Body of pancreas (tissue), 4 donors: Measurements from ENCODE around the gene TBX4. TPM values are rescaled to one million over a fixed set of nuclear protein-coding genes. Genes with fewer than 3 reads are reported as not detected.

Experiments used
- ATAC-seq: fragments of 150-250 bp; one replicate; pipeline ENCODE4 v1.9.1; 2016
- DNase-seq, 4 donors: peaks; one replicate each; pipeline ENCODE4 v3.0.0-alpha.2; 2019
- H3K27ac ChIP-seq, 4 donors: fragments of 200-600 bp; sonication (generic); 1 replicate in 3 of 4; 2 replicates in 1 of 4; pipeline versions ENCODE4 v1.5.1 to v1.6.1; 2016 to 2019; ENCODE audit warnings: mild to moderate bottlenecking in 1 of 4, mixed read lengths in 1 of 4, moderate library complexity in 1 of 4
- H3K27me3 ChIP-seq, 2 donors: fragments of 200-600 bp; sonication (generic); one replicate each; pipeline ENCODE4 v1.6.0; 2016; ENCODE audit warnings: mild to moderate bottlenecking in 1 of 2
- H3K36me3 ChIP-seq, 2 donors: fragments of 200-600 bp; sonication (generic); replicated peaks in 1 of 2; 2 replicates each; pipeline ENCODE4 v1.5.1; 2016; ENCODE audit warnings: low read depth in 2 of 2; ENCODE audit not compliant: insufficient read depth in 1 of 2
- H3K4me1 ChIP-seq: fragments of 200-600 bp; sonication (generic); one replicate; pipeline ENCODE4 v1.6.0; 2016
- H3K4me3 ChIP-seq, 2 donors: fragments of 200-600 bp; sonication (generic); 1 replicate in 1 of 2; 2 replicates in 1 of 2; pipeline ENCODE4 v1.5.1; 2016 to 2019
- H3K9me3 ChIP-seq, 3 donors: fragments of 200-600 bp; sonication (generic); 1 replicate in 2 of 3; 2 replicates in 1 of 3; pipeline ENCODE4 v1.5.1; 2016
- POLR2A ChIP-seq, 3 donors: fragments of 450-650 bp; IDR thresholded peaks; one replicate each; pipeline ENCODE4 v1.6.1; 2016; ENCODE audit warnings: antibody characterized with exemption in 3 of 3, mild to moderate bottlenecking in 2 of 3
- WGBS, 2 donors: methylation state at CpG; one replicate each; pipeline ENCODE4 v1.1.5; 2017; 5-methylcytosine and 5-hydroxymethylcytosine counted together
- intact Hi-C: fragments of 100-400 bp; cut with DNase I; formaldehyde crosslinking; loops from one replicate; pipeline ENCODE4 v1.15.1; 2023
- total RNA-seq, 2 donors: library from RNA; depleted of rRNA; stranded (reverse); fragments of >200 nt; gene quantifications; one replicate each; pipeline ENCODE4 v1.1.0, GENCODE V29; 2016
- TF ChIP-seq, protein P1 (sequence below), 7 experiments: fragments of 450-650 bp in 4 of 7; fragments of 200-600 bp in 3 of 7; sonication (generic) in 3 of 7; IDR thresholded peaks; one replicate each; pipeline ENCODE4 v1.5.1; 2016 to 2019; ENCODE audit warnings: antibody characterized with exemption in 7 of 7

The TBX4 gene
- total RNA-seq, 2 donors from 2014 or later: not detected

GRCh38 chr17:61411261-61412142 is 40.7 kb upstream of the TBX4 start:
- Histone ChIP-seq H3K27me3 (peaks cover 0 to 18% of the 10 kb centered on the region in 2 donors), H3K4me3 (peak overlapping the region; percentile 33 to 35), H3K4me1 (peaks cover 34% of the 10 kb centered on the region), H3K36me3 (no peaks in the 10 kb centered on the region), H3K27ac (peak overlapping the region in 3 of 4 donors; percentile 22 to 72 (median 53)), H3K9me3 (no peaks in the 10 kb centered on the region)
- peak in 3 of 4 donors; percentile 51 to 56 (median 55) for DNase-seq
- TF ChIP-seq, protein P1, sequence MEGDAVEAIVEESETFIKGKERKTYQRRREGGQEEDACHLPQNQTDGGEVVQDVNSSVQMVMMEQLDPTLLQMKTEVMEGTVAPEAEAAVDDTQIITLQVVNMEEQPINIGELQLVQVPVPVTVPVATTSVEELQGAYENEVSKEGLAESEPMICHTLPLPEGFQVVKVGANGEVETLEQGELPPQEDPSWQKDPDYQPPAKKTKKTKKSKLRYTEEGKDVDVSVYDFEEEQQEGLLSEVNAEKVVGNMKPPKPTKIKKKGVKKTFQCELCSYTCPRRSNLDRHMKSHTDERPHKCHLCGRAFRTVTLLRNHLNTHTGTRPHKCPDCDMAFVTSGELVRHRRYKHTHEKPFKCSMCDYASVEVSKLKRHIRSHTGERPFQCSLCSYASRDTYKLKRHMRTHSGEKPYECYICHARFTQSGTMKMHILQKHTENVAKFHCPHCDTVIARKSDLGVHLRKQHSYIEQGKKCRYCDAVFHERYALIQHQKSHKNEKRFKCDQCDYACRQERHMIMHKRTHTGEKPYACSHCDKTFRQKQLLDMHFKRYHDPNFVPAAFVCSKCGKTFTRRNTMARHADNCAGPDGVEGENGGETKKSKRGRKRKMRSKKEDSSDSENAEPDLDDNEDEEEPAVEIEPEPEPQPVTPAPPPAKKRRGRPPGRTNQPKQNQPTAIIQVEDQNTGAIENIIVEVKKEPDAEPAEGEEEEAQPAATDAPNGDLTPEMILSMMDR (IDR thresholded peaks at IDR 0.05): no peak
- TF ChIP-seq POLR2A (IDR thresholded peaks at IDR 0.05): no peak
- intact Hi-C loops: loop anchor here (10.0 kb wide), 2 partner anchors 143 to 423 kb away; no protein-coding TSS in a partner anchor
- ATAC-seq: peak; percentile 32
- WGBS, 2 donors: 5% methylated on average over 37 to 74 of the region's 75 CpGs

- H3K27me3 ChIP-seq: peaks cover 0 to 18% of the 10 kb centered on the region in 2 donors
- H3K4me3 ChIP-seq: peak overlapping the region; percentile 33 to 35
- TF ChIP-seq POLR2A (IDR thresholded peaks at IDR 0.05): peak in 1 of 3 donors; percentile 24
- TF ChIP-seq, protein P1 (IDR thresholded peaks at IDR 0.05): peak; percentile 94 to 99 (median 97)
- DNase-seq: peak; percentile 63 to 78 (median 74)
- peak overlapping the region in 3 of 4 donors; percentile 22 to 72 (median 53) for H3K27ac ChIP-seq
- peaks cover 42% of the 10 kb centered on the region for H3K4me1 ChIP-seq
- 0% methylated on average over 9 to 58 of the region's 69 CpGs for WGBS, 2 donors
- no peaks in the 10 kb centered on the region for H3K36me3 ChIP-seq
- H3K9me3 ChIP-seq: no peaks in the 10 kb centered on the region
- intact Hi-C loops: loop anchor here (10.0 kb wide), 2 partner anchors 142 to 422 kb away; no protein-coding TSS in a partner anchor
- peak; percentile 74 for ATAC-seq
Measured at GRCh38 chr17:61412143-61412859, 39.9 kb upstream of the TBX4 start.

GRCh38 chr17:61412860-61413660 is 39.2 kb upstream of the TBX4 start:
- Histone ChIP-seq H3K36me3 (no peaks in the 10 kb centered on the region), H3K4me3 (peak overlapping the region; percentile 33 to 35), H3K9me3 (no peaks in the 10 kb centered on the region), H3K4me1 (peaks cover 42% of the 10 kb centered on the region), H3K27me3 (peaks cover 0 to 17% of the 10 kb centered on the region in 2 donors), H3K27ac (peak overlapping the region in 2 of 4 donors; percentile 22 to 72)
- WGBS, 2 donors: 17 to 34% methylated on average over 8 to 34 of the region's 38 CpGs
- TF ChIP-seq, protein P1 (IDR thresholded peaks at IDR 0.05): no peak
- no peak for TF ChIP-seq POLR2A (IDR thresholded peaks at IDR 0.05)
- no peak for DNase-seq
- no peak for ATAC-seq
- intact Hi-C loops: loop anchor here (10.0 kb wide), 2 partner anchors 142 to 422 kb away; no protein-coding TSS in a partner anchor

DNA sequence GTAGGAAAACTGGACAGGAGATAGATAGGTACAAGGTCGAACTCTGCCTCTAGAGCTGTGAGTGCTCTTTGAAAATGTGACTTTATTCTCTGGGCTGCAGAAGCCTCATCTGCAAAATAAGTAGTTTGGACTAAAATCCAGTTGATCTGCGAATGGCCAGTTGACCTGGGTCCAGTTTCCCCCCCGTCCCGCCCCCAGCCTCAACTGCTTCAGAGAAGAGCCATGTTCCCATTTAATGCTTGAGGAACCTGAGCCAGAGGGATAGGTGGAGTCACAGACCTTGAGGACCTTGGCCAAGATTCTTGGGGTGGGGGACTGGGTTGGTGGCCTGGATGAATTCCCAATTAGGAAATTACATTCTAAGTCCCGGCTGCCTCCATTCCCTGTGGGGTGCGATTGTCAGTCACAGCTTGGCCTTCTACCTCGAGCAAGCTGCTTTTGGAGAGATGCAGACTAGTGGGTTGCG is 38.5 kb upstream of the TBX4 start:
- no peak for ATAC-seq

More for the DNA sequence above, 38.5 kb upstream of the TBX4 start:
- Histone ChIP-seq H3K27me3 (peaks cover 0 to 10% of the 10 kb centered on the region in 2 donors), H3K4me1 (peaks cover 42% of the 10 kb centered on the region), H3K4me3 (no peak overlapping the region), H3K36me3 (no peaks in the 10 kb centered on the region), H3K9me3 (no peaks in the 10 kb centered on the region), H3K27ac (no peak overlapping the region)
- WGBS, 2 donors: 87 to 93% methylated on average over 5 to 8 of the region's 8 CpGs
- intact Hi-C loops: loop anchor here (10.0 kb wide), 2 partner anchors 141 to 421 kb away; no protein-coding TSS in a partner anchor
- DNase-seq: no peak
- no peak for TF ChIP-seq POLR2A (IDR thresholded peaks at IDR 0.05)
- TF ChIP-seq, protein P1 (IDR thresholded peaks at IDR 0.05): no peak
